GM12878 (cell line): ENCODE data around the gene GBGT1. TPM values are rescaled to one million over a fixed set of nuclear protein-coding genes. Genes with fewer than 3 reads are reported as not detected.

Source experiments
- ATAC-seq: fragments of 200-7000 bp; cut with Tn5 transposase; 3 replicates; pipeline ENCODE4 v1.9.1; 2020; ENCODE audit warnings: mild to moderate bottlenecking, moderate library complexity
- BruUV-seq: library from RNA; stranded (reverse); fragments of 400-500 nt; replicated peaks from 2 replicates; lab custom pipeline; 2021; lab: Mats Ljungman, UMichigan
- CTCF ChIA-PET: fragments of 300-600 bp; sonication (Branson Sonifier 250); formaldehyde crosslinking; extraction: SDS; loops from one replicate; lab custom pipeline; 2021; ENCODE audit warnings: inconsistent platforms; lab: Yijun Ruan, JAX
- POLR2A ChIA-PET: fragments of 350-600 bp; formaldehyde crosslinking; extraction: SDS; loops from one replicate; lab custom pipeline; 2021; ENCODE audit warnings: inconsistent platforms; lab: Charles Lee
- RAD21 ChIA-PET: fragments of 300-600 bp; sonication (Branson Sonifier 250); formaldehyde crosslinking; loops from one replicate; lab custom pipeline; 2023; ENCODE audit warnings: antibody characterized with exemption; ENCODE audit not compliant: unreplicated experiment; lab: Charles Lee
- SMC1A ChIA-PET: fragments of 300-600 bp; sonication (Branson Sonifier 250); formaldehyde crosslinking; loops from one replicate; lab custom pipeline; 2023; ENCODE audit not compliant: unreplicated experiment, uncharacterized antibody; lab: Charles Lee
- DNase-seq: peaks from one replicate; pipeline ENCODE4 v3.0.0-alpha.2; 2011; ENCODE audit warnings: low read depth, low spot score
- FAIRE-seq: peaks from 3 replicates; lab custom pipeline; 2011; peaks lifted over from hg19 to GRCh38; lab: Jason Lieb, UNC
- H2AFZ ChIP-seq: 2 replicates; pipeline ENCODE4 v1.6.0; 2011; ENCODE audit warnings: low read depth, low read length, control low read depth; ENCODE audit not compliant: control insufficient read depth
- H3K27ac ChIP-seq: 2 replicates; pipeline ENCODE4 v1.5.1; 2011; ENCODE audit warnings: control low read depth; ENCODE audit not compliant: control insufficient read depth, insufficient read depth
- H3K27me3 ChIP-seq, 2 experiments: replicated peaks in 1 of 2; 2 replicates each; pipeline versions ENCODE4 v1.6.0 to v1.6.1; 2011; ENCODE audit warnings: low read length in 1 of 2; ENCODE audit not compliant: control insufficient read depth in 2 of 2, insufficient read depth in 2 of 2
- H3K36me3 ChIP-seq, 2 experiments: 2 replicates each; pipeline ENCODE4 v1.5.1; 2011; ENCODE audit warnings: low read length in 1 of 2; ENCODE audit not compliant: control insufficient read depth in 2 of 2, insufficient read depth in 2 of 2
- H3K4me1 ChIP-seq: 2 replicates; pipeline ENCODE4 v1.6.1; 2011; ENCODE audit warnings: mild to moderate bottlenecking, low read length, moderate library complexity, mixed read lengths; ENCODE audit not compliant: control insufficient read depth, insufficient read depth
- H3K4me2 ChIP-seq: 2 replicates; pipeline ENCODE4 v1.6.0; 2011; ENCODE audit warnings: control low read depth; ENCODE audit not compliant: control insufficient read depth, insufficient read depth
- H3K4me3 ChIP-seq: fragments of 200-600 bp; sonication (generic); 2 replicates; pipeline ENCODE4 v1.5.1; 2016
- H3K79me2 ChIP-seq: 2 replicates; pipeline ENCODE4 v1.6.0; 2011; ENCODE audit warnings: low read length; ENCODE audit not compliant: control insufficient read depth, insufficient read depth
- H3K9ac ChIP-seq: 2 replicates; pipeline ENCODE4 v1.8.0; 2011; ENCODE audit warnings: low read length, control low read depth, mixed read lengths; ENCODE audit not compliant: control insufficient read depth, insufficient read depth
- H3K9me3 ChIP-seq: replicated peaks from 3 replicates; pipeline ENCODE4 v1.5.1; 2011; ENCODE audit warnings: mild to moderate bottlenecking, low read length; ENCODE audit not compliant: control insufficient read depth, insufficient read depth
- H4K20me1 ChIP-seq: 2 replicates; pipeline ENCODE4 v1.6.0; 2011; ENCODE audit not compliant: control insufficient read depth, insufficient read depth
- CBX3 ChIP-seq: fragments of 200-600 bp; sonication (generic); IDR thresholded peaks from 2 replicates; pipeline ENCODE4 v1.6.1; 2016; ENCODE audit warnings: low read depth, borderline replicate concordance
- CBX5 ChIP-seq: sonication (generic); IDR thresholded peaks from 2 replicates; pipeline ENCODE4 v1.6.1; 2016; ENCODE audit warnings: low read depth, moderate library complexity, mild to moderate bottlenecking, inconsistent platforms
- CEBPB ChIP-seq, 2 experiments: fragments of 150-350 bp in 1 of 2; IDR thresholded peaks; 2 replicates each; pipeline ENCODE4 v1.6.1; 2012 to 2014; ENCODE audit warnings: low read depth in 2 of 2, low read length in 2 of 2, borderline replicate concordance in 1 of 2, inconsistent platforms in 1 of 2
- CTCF ChIP-seq, 3 experiments: IDR thresholded peaks in 2 of 3; conservative IDR thresholded peaks in 1 of 3; 2 replicates each; pipeline ENCODE4 v1.5.1; 2011; ENCODE audit warnings: low read depth in 3 of 3, low read length in 3 of 3, mild to moderate bottlenecking in 3 of 3, control low read depth in 2 of 3, moderate library complexity in 2 of 3, inconsistent platforms in 1 of 3, mixed read lengths in 1 of 3; ENCODE audit not compliant: control insufficient read depth in 2 of 3, insufficient read depth in 1 of 3; ENCODE audit errors: extremely low read depth in 1 of 3
- HDAC2 ChIP-seq: fragments of 200-600 bp; sonication (generic); IDR thresholded peaks from 2 replicates; pipeline ENCODE4 v1.6.1; 2017
- NRF1 ChIP-seq: conservative IDR thresholded peaks from 2 replicates; pipeline ENCODE4 v1.6.1; 2011; ENCODE audit warnings: mild to moderate bottlenecking, low read depth, low read length, improper control_type of control experiment
- POU2F2 ChIP-seq: IDR thresholded peaks from 3 replicates; pipeline ENCODE4 v1.6.1; 2011; ENCODE audit warnings: low read depth, mild to moderate bottlenecking, low read length, borderline replicate concordance
- RFX5 ChIP-seq: IDR thresholded peaks from 2 replicates; pipeline ENCODE4 v1.6.1; 2011; ENCODE audit warnings: low read depth, low read length, improper control_type of control experiment
- SREBF1 ChIP-seq: IDR thresholded peaks from 2 replicates; pipeline ENCODE4 v1.6.1; 2012; ENCODE audit warnings: mild to moderate bottlenecking, low read length
- SREBF2 ChIP-seq: IDR thresholded peaks from 2 replicates; pipeline ENCODE4 v1.6.1; 2012; ENCODE audit warnings: mild to moderate bottlenecking, low read length
- USF2 ChIP-seq: IDR thresholded peaks from 2 replicates; pipeline ENCODE4 v1.6.1; 2011; ENCODE audit warnings: low read depth, low read length, improper control_type of control experiment, borderline replicate concordance
- ZNF24 ChIP-seq: fragments of 450-650 bp; IDR thresholded peaks from 2 replicates; pipeline ENCODE4 v1.6.1; 2017; ENCODE audit warnings: antibody characterized with exemption, mild to moderate bottlenecking
- WGBS: methylation state at CpG from one replicate; pipeline ENCODE4 v1.1.6; 2016; ENCODE audit warnings: low lambda C conversion rate; ENCODE audit not compliant: insufficient replicate concordance, insufficient coverage; ENCODE audit errors: missing lambda C conversion rate; 5-methylcytosine and 5-hydroxymethylcytosine counted together
- in situ Hi-C: fragments of 300-500 bp; cut with MboI; formaldehyde crosslinking; loops from 9 replicates; pipeline ENCODE4 v1.14.3; 2018; ENCODE audit warnings: mixed read lengths
- intact Hi-C: fragments of 100-400 bp; cut with micrococcal nuclease; formaldehyde crosslinking; loops from one replicate; pipeline ENCODE4 v1.14.2; 2022; ENCODE audit not compliant: unreplicated experiment
- polyA plus RNA-seq, 11 experiments: library from polyadenylated mRNA; depleted of rRNA in 4 of 11; unstranded in 6 of 11; stranded (reverse) in 5 of 11; fragments of >200 nt; fragmentation: Nextera tagmentation in 4 of 11; fragmentation: Illumina TruSeq in 1 of 11; extraction: Ambion mirVana in 4 of 11; extraction: Trizol in 1 of 11; gene quantifications; 1 replicate in 1 of 11; 2 replicates in 10 of 11; pipeline versions ENCODE4 v1.2.1 to v1.2.3, GENCODE V29; 2011 to 2016; ENCODE audit warnings: inconsistent platforms in 2 of 11, missing spikeins in 2 of 11, low read depth in 1 of 11
- total RNA-seq, 4 experiments: library from RNA; depleted of rRNA in 3 of 4; stranded (reverse); fragments of >200 nt in 3 of 4; fragmentation: Illumina TruSeq in 1 of 4; extraction: Trizol in 1 of 4; gene quantifications; 2 replicates each; pipeline versions ENCODE4 v1.2.1 to v1.2.3, GENCODE V29; 2013 to 2021

Gene GBGT1
- total and polyA plus RNA-seq, 10 of the 15 experiments (the other 5 are each of a cell fraction or from before 2014, with no cell fraction given) = 0.08 to 1.9 (median 0.49) TPM

GRCh38 chr9:133124907-133125275 is 38.8 kb downstream of the GBGT1 start:
- Histone ChIP-seq H2AFZ (no peak overlapping the region), H3K36me3 (no peaks in the 10 kb centered on the region; a peak in 3 of 4 replicates), H3K27ac (no peak overlapping the region), H3K9me3 (no peaks in the 10 kb centered on the region), H3K4me3 (no peak overlapping the region), H4K20me1 (no peaks in the 10 kb centered on the region; the same call in 1 of the 2 replicates), H3K9ac (no peak overlapping the region), H3K4me2 (no peak overlapping the region), H3K4me1 (peaks cover 38% of the 10 kb centered on the region), H3K27me3 (no peaks in the 10 kb centered on the region), H3K79me2 (peaks cover 33% of the 10 kb centered on the region)
- RAD21 ChIA-PET = interaction anchor here (2.3 kb wide), 1 partner anchor 19 kb away, joined by 10 read pairs; no protein-coding TSS in a partner anchor
- in situ Hi-C loops = loop anchor here (25.0 kb wide), 1 partner anchor 1863 kb away; no protein-coding TSS in a partner anchor
- TF ChIP-seq CBX5 (no peak), ZNF24 (no peak), SREBF2 (no peak), CEBPB (IDR thresholded peaks at IDR 0.05; ENCODE audit: borderline replicate concordance in 1 of 2, low read depth in 2 of 2, low read length in 2 of 2) (no peak), CTCF (IDR thresholded peaks at IDR 0.05 in 2 of 3, conservative IDR thresholded peaks at IDR 0.05 in 1 of 3; ENCODE audit: control insufficient read depth in 2 of 3, extremely low read depth in 1 of 3, insufficient read depth in 1 of 3, low read depth in 3 of 3, low read length in 3 of 3) (no peak), POU2F2 (no peak), CBX3 (no peak), NRF1 (no peak), USF2 (no peak), RFX5 (no peak), HDAC2 (no peak), SREBF1 (no peak)
- POLR2A ChIA-PET = interaction anchor here (2.0 kb wide), 1 partner anchor 19 kb away, joined by 9 read pairs; no protein-coding TSS in a partner anchor
- CTCF ChIA-PET = no interaction called here
- BruUV-seq = no TSS peak
- 34% methylated on average over 2 of the region's 2 CpGs for WGBS
- DNase-seq (no peak), ATAC-seq (no peak), FAIRE-seq (no peak)
- SMC1A ChIA-PET = interaction anchor here (2.5 kb wide), 1 partner anchor 19 kb away, joined by 12 read pairs; no protein-coding TSS in a partner anchor
- intact Hi-C loops = no loop called here
